ENCODE results near the gene FHL1.
"Not testable (repeated sequence)": the region's sequence is repeated elsewhere in the genome, so short reads cannot be mapped to it uniquely, and the experiment has no call there.

Gene FHL1

GRCh38 chrX:136209016-136209738 lies 61.8 kb downstream of the FHL1 start:
- no peak for DNase-seq (ENCODE audit: low spot score)

GRCh38 chrX:136209751-136210150 lies 62.4 kb downstream of the FHL1 start:
- DNase-seq (ENCODE audit: low spot score): no peak

DNA sequence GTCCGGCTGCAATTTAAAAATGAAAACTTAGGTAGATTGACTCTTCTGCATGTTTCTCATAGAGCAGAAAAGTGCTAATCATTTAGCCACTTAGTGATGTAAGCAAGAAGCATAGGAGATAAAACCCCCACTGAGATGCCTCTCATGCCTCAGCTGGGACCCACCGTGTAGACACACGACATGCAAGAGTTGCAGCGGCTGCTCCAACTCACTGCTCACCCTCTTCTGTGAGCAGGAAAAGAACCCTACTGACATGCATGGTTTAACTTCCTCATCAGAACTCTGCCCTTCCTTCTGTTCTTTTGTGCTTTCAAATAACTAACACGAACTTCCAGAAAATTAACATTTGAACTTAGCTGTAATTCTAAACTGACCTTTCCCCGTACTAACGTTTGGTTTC lies 62.9 kb downstream of the FHL1 start:
- no peak for DNase-seq (ENCODE audit: low spot score)

GRCh38 chrX:136210806-136211205 lies 63.5 kb downstream of the FHL1 start:
- no peak for DNase-seq (ENCODE audit: low spot score)

DNA sequence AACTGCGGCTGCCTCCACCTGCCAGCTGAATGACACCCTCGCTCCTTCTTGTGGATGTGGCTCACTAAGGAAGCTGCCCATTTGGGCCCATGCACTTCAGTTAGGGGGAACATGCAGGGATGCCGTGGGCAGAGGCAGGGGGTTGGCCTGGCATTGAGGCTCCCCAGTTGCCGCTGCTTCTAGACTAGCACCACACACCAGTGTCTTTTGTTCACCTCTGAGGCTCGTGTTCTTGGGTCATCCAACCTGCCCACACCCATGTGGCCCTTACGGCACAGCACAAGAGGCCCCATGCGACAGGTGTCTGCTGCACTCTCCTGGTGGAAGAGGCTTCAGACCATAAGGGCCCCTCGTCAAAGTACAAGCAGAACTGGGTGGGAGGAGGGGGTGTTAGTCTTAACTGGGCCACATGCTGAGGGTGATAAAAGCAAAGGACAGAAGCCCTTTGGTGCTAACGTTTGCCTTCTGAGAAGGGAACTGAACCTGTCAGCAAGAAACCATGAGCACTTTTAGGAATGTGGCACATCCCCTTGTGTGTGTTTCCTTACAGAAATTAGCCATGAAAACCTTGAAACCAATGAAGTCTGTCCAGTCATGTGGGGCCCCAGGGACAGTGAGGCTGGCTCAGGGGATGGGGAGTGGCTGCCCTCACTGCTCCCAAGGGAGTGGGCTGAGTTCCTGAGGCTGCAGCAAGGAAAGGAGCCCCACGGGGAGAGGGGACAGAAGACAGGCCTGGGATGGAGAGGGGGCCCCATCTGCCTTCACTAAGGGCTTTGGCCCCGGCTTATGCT lies 64.6 kb downstream of the FHL1 start:
- DNase-seq (ENCODE audit: low spot score): no peak

DNA sequence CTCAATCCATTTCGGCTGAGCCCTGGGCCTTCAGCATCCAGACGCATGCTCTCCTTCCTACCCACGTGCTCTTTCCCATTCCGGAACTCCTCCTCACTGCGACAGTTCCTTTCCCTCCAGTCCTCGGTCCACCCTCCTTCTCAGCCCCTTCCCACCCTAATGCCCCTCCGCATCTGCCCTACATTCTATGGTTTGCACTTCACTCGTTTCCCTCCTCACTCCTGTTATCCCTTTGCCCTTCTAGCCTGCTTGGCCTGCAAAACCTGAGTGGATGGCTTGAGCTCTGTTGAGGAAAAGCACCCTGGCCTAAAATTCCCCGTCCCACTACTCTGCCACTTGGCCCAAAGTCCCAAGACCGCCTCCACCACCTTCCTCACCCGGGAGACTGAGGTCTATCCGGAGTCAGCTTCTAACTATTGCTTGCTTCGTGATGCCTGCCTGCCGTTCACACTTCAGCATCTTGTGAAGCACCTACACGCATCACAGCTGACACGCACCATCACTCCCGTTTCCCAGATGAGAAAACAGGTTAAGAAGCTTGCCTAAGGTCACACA lies 65.3 kb downstream of the FHL1 start:
- no peak for DNase-seq (ENCODE audit: low spot score)

DNA sequence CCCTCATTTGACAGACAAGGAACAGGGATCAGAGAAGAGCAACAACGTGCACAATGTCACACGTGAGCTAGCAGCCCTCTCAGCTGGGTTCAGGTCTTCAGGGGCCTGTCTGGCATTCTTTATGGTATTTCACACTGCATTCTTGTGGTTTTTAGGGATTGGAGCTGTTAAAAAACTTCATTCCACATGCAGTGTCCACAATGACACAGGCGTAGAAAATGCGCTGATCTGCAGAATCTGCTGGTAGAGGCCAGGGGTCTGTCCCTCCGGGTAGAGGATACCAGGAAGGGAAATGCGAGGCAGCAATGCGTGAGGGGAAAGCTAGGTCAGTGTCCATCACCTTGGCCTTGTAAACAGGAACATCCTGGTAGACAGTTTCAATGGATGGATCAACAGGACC lies 67.2 kb downstream of the FHL1 start:
- DNase-seq (ENCODE audit: low spot score): no peak

- DNase-seq (ENCODE audit: low spot score): no peak
Observed at GRCh38 chrX:136215559-136215958, 68.2 kb downstream of the FHL1 start.

DNA sequence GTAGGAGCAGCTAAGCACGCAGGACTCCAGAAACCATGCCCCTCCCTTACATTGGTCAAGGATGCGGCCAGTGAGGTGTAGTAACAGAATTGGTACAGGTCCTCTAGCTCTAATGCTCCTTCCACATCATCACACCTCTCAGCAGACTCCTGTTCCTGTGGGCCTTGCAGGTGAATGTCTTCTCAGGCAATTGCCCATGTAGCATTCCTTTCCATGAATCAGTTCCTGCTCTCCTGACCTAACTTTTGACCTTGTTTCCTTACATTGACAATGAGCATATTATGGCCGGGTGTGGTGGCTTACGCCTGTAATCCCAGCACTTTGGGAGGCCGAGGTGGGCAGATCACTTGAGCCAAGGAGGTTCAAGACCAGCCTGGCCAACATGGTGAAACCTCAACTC lies 72.6 kb downstream of the FHL1 start:
- DNase-seq (ENCODE audit: low spot score): no peak

GRCh38 chrX:136220540-136220939 lies 73.2 kb downstream of the FHL1 start:
- no peak for DNase-seq (ENCODE audit: low spot score)

GRCh38 chrX:136220951-136221350 lies 73.6 kb downstream of the FHL1 start:
- no peak for DNase-seq (ENCODE audit: low spot score)

- no peak for DNase-seq (ENCODE audit: low spot score)
Observed at GRCh38 chrX:136221851-136222513, 74.6 kb downstream of the FHL1 start.

DNA sequence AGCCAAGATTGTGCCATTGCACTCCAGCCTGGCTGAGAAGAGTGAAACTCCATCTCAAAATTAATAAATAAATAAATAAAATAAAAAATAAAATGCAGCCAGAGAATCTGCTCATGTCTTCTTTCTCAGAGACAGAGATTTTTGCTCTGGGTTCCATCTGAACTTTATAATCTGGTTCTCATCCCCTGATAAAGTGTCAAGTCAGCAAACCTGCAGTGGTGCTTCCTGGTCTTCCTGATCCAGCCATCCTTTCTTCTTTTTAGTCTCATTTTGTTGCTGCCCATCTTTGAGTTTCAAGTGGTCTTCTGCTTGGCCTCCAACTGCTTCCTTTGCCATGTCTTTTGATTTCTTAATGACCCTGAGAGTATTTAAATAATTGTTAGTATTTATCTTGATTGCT lies 79.7 kb downstream of the FHL1 start:
- DNase-seq (ENCODE audit: low spot score): no peak

- no peak for DNase-seq (ENCODE audit: low spot score)
Observed at GRCh38 chrX:136227948-136228838, 80.9 kb downstream of the FHL1 start.

DNA sequence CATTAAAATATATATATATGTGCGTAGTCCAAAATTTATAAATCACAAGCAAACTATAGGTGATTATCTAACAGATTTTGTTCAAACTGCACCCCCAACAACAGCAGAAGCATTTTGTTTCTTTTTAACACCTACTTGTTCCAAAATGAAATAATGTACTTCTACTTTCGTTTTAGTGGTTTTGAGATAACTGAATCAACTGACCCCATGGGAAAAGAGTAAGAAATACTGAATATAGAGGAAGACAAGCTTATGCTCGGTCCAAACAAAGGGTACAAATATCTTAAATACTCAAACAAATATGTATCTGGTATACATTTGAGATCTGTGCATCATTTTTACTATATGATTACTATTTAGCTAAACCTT lies 81.5 kb downstream of the FHL1 start:
- no peak for DNase-seq (ENCODE audit: low spot score)

GRCh38 chrX:136237074-136237473 lies 89.7 kb downstream of the FHL1 start:
- DNase-seq (ENCODE audit: low spot score): no peak

DNA sequence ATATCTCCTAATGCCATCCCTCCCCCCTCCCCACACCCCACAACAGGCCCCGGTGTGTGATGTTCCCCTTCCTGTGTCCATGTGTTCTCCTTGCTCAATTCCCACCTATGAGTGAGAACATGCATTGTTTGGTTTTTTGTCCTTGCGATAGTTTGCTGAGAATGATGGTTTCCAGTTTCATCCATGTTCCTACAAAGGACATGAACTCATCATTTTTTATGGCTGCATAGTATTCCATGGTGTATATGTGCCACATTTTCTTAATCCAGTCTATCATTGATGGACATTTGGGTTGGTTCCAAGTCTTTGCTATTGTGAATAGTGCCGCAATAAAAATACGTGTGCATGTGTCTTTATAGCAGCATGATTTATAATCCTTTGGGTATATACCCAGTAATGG lies 90.5 kb downstream of the FHL1 start:
- DNase-seq (ENCODE audit: low spot score): not testable (repeated sequence)

DNA sequence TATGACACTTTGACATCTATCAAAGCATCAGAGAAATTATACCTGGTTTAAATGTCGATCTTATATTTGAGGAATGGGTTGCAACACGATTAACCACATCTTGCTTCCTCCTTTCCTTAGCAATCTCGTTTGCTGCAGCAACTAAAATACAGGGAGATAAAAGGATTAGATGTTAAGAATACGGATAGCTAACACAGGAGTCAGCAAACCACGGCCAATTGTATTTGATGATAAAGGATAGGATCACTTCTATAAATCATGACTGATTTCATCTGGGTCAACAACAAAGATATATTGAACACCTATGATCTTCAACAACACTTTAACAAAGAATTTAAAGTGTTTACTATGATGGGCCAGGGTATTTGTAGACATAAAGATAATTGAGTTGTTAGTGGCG lies 98.9 kb downstream of the FHL1 start:
- no peak for DNase-seq (ENCODE audit: low spot score)

DNA sequence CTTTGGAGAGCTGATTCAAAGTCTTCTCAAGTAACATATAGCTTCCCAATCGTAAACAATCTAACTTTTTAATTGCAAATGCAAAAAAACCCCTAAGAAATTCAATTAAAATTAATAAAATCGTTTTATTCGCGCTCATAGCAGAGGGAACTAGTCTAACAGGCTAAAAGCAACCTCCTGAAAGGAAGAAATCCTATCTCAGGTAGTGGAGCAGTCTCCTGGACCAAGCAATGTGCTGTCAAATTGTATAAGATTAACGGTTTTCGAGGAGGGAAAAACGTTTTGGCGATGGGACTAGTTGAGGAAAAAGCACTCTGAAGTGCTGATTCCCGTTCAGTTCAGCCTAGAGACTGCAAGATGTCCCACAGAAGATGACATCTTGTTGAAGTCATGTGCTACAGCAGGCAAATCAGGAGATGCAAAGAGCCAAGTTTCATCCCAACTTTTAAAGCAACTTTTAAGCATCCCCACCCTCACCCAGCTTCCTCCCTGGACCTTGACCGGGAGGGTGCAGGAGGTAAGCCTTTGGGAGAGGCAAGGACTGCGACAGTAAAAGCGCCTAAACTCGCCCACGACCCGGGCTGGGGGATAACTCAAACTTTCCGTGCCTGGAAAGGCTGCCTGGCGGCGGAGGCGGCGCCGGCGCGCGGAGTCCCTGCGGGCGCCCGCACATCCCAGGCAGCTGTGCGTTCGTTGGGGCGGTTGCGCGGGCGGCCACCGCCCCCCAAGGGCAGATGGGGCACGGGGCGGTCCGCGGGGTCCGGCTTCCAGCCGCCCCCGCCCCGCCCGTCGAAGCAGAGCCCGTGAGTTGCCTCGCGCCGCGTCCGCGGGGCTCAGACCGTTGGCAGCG lies 103.1 kb downstream of the FHL1 start:
- DNase-seq (ENCODE audit: low spot score): no peak

- DNase-seq (ENCODE audit: low spot score): peak; percentile 31
Observed at GRCh38 chrX:136251041-136251991, 104.0 kb downstream of the FHL1 start, which contains the start of gene MAP7D3. Gene MAP7D3 (minus strand): TSS chrX:136251400. CDS start chrX:136251358, 42 bp downstream.
